ENCODE results near the gene SMTN.

GRCh38 chr22:31118046-31118820, 37.1 kb downstream of the SMTN start:
- TF ChIP-seq CTCF (IDR thresholded peaks at IDR 0.05) = no peak
- no peak for TF ChIP-seq POLR2A (IDR thresholded peaks at IDR 0.05)
- TF ChIP-seq POLR2AphosphoS5 (IDR thresholded peaks at IDR 0.05) = no peak
